ENCODE results near the gene NAXD.

The NAXD gene

GRCh38 chr13:110574161-110574560, 41.2 kb upstream of the NAXD start:
- no peak for TF ChIP-seq CTCF (conservative IDR thresholded peaks at IDR 0.05; ENCODE audit: low read depth, low read length)
- DNase-seq (ENCODE audit: low read depth): no peak
- no peak overlapping the region for H3K4me3 ChIP-seq (ENCODE audit: low read length)

GRCh38 chr13:110575322-110576069, 39.8 kb upstream of the NAXD start:
- no peak overlapping the region for H3K4me3 ChIP-seq (ENCODE audit: low read length)
- TF ChIP-seq CTCF (conservative IDR thresholded peaks at IDR 0.05; ENCODE audit: low read depth, low read length): no peak
- no peak for DNase-seq (ENCODE audit: low read depth)

GRCh38 chr13:110576070-110576394, 39.3 kb upstream of the NAXD start:
- TF ChIP-seq CTCF (conservative IDR thresholded peaks at IDR 0.05; ENCODE audit: low read depth, low read length): no peak
- no peak for DNase-seq (ENCODE audit: low read depth)
- H3K4me3 ChIP-seq (ENCODE audit: low read length): no peak overlapping the region

GRCh38 chr13:110576736-110577476, 38.4 kb upstream of the NAXD start:
- no peak overlapping the region for H3K4me3 ChIP-seq (ENCODE audit: low read length)
- no peak for DNase-seq (ENCODE audit: low read depth)
- TF ChIP-seq CTCF (conservative IDR thresholded peaks at IDR 0.05; ENCODE audit: low read depth, low read length): no peak

GRCh38 chr13:110578363-110578762, 37.0 kb upstream of the NAXD start:
- DNase-seq (ENCODE audit: low read depth): no peak
- no peak for TF ChIP-seq CTCF (conservative IDR thresholded peaks at IDR 0.05; ENCODE audit: low read depth, low read length)
- H3K4me3 ChIP-seq (ENCODE audit: low read length): no peak overlapping the region

GRCh38 chr13:110580800-110581199, 34.5 kb upstream of the NAXD start:
- H3K4me3 ChIP-seq (ENCODE audit: low read length): no peak overlapping the region
- TF ChIP-seq CTCF (conservative IDR thresholded peaks at IDR 0.05; ENCODE audit: low read depth, low read length): no peak
- no peak for DNase-seq (ENCODE audit: low read depth)

Data from retinal pigment epithelial cell (primary cell).